ENCODE measurements around the gene SAG.

DNA sequence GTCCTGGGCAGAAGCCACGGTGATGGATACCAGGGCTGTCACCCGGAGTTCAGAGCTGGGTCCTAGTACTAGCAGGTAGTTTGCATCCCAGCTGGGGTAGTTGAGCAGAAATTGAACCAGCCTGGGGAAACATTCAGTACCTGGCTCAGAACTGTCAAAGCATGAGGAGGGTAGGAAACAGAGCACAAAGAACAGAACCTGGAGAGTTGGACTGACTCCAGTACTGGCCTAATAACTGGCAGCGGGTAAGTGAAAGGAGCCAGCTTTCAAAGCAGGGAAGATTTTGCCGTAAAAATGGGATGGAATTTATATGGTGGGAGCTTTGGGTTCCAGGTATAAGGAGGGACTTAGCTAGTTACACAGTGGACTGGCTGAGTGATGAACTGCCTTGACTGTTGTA, 32.4 kb upstream of the SAG start:
- TF ChIP-seq CTCF (IDR thresholded peaks at IDR 0.05) (no peak), POLR2A (IDR thresholded peaks at IDR 0.05) (no peak)

Data from lower leg skin (tissue), 3 donors.